PFSK-1 (cell line): ENCODE results near the gene MGA.

Source experiments
- FOXP2 ChIP-seq: optimal IDR thresholded peaks from 2 replicates; pipeline ENCODE3; 2011; ENCODE audit warnings: borderline replicate concordance, control low read depth, inconsistent platforms; ENCODE audit not compliant: insufficient read depth; ENCODE audit errors: extremely low read length, extremely low read depth
- POLR2AphosphoS5 ChIP-seq: IDR thresholded peaks from 2 replicates; pipeline ENCODE4 v1.6.1; 2012; ENCODE audit warnings: low read depth, mild to moderate bottlenecking, control low read depth, low read length, moderate library complexity
- REST ChIP-seq, 2 experiments: IDR thresholded peaks; 2 replicates each; pipeline versions ENCODE4 v1.6.1 to v1.8.0; 2011 to 2012; ENCODE audit warnings: low read depth in 2 of 2, low read length in 2 of 2, control low read depth in 1 of 2, inconsistent platforms in 1 of 2, mild to moderate bottlenecking in 1 of 2, moderate library complexity in 1 of 2; ENCODE audit not compliant: insufficient read depth in 1 of 2
- SIN3A ChIP-seq: IDR thresholded peaks from 2 replicates; pipeline ENCODE4 v1.6.1; 2012; ENCODE audit warnings: mild to moderate bottlenecking, low read length, moderate library complexity, borderline replicate concordance; ENCODE audit not compliant: insufficient read depth
- TAF1 ChIP-seq: IDR thresholded peaks from 2 replicates; pipeline ENCODE4 v1.6.1; 2012; ENCODE audit warnings: low read length, control low read depth, borderline replicate concordance; ENCODE audit not compliant: insufficient read depth

GRCh38 chr15:41655716-41656115 lies 4.5 kb upstream of the MGA start:
- TF ChIP-seq POLR2AphosphoS5, result no peak
- TF ChIP-seq TAF1, result no peak
- no peak for TF ChIP-seq REST (IDR thresholded peaks at IDR 0.05; ENCODE audit: insufficient read depth in 1 of 2, low read depth in 2 of 2, low read length in 2 of 2)
- no peak for TF ChIP-seq SIN3A
- no peak for TF ChIP-seq FOXP2
